Measurements from ENCODE around the gene CCDC88C. TPM values are rescaled to one million over a fixed set of nuclear protein-coding genes. Genes with fewer than 3 reads are reported as not detected.

Gene CCDC88C
- total and polyA plus RNA-seq, 2 experiments from 2014 or later = 23.6 to 60.7 TPM

DNA sequence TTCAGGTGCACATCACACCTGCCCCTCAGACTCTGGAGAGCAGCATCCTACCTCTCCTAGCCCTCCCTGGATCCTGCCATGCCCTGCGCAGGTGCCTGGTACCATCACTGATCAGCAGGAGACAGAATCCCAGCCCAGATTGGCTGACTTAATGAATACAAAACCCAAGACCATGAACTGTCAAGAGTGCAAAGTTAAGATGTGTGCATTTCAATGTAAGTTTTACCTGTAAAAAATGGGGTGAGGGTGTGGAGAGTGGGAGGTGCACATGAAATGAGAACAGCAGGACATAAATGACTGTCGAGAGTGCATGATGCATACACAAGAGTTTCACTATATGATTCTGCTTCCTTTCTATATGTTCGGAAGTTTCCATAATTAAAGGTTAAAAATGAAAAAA is 115.2 kb downstream of the CCDC88C start:
- peaks cover 63% of the 10 kb centered on the region for H3K36me3 Mint-ChIP-seq (ENCODE audit: low read depth)

More for the DNA sequence above, 115.2 kb downstream of the CCDC88C start:
- DNase-seq (ENCODE audit: low spot score) (no peak), ATAC-seq (no peak)
- H4K20me1 ChIP-seq (replicated peaks; ENCODE audit: insufficient read depth) = no peaks in the 10 kb centered on the region; the same call in none of the 2 replicates
- H3K4me3 ChIP-seq = no peak overlapping the region
- TF ChIP-seq EZH2 (IDR thresholded peaks at IDR 0.05; ENCODE audit: low read depth, unreplicated experiment) (no peak), ZNF114 (CRISPR knock-in tag; IDR thresholded peaks at IDR 0.05) (no peak), JUNB (IDR thresholded peaks at IDR 0.05; ENCODE audit: unreplicated experiment) (no peak), POLR2AphosphoS5 (IDR thresholded peaks at IDR 0.05; ENCODE audit: low read depth) (no peak), NANOG (IDR thresholded peaks at IDR 0.05; ENCODE audit: borderline replicate concordance) (no peak), STAT1 (IDR thresholded peaks at IDR 0.05; ENCODE audit: unreplicated experiment) (no peak), ZNF331 (CRISPR knock-in tag; IDR thresholded peaks at IDR 0.05; ENCODE audit: low read depth) (no peak), CREB1 (CRISPR knock-in tag; IDR thresholded peaks at IDR 0.05; ENCODE audit: low read depth) (no peak), EZH2phosphoT487 (IDR thresholded peaks at IDR 0.05; ENCODE audit: unreplicated experiment) (no peak)
- TF ChIP-seq, protein P1, sequence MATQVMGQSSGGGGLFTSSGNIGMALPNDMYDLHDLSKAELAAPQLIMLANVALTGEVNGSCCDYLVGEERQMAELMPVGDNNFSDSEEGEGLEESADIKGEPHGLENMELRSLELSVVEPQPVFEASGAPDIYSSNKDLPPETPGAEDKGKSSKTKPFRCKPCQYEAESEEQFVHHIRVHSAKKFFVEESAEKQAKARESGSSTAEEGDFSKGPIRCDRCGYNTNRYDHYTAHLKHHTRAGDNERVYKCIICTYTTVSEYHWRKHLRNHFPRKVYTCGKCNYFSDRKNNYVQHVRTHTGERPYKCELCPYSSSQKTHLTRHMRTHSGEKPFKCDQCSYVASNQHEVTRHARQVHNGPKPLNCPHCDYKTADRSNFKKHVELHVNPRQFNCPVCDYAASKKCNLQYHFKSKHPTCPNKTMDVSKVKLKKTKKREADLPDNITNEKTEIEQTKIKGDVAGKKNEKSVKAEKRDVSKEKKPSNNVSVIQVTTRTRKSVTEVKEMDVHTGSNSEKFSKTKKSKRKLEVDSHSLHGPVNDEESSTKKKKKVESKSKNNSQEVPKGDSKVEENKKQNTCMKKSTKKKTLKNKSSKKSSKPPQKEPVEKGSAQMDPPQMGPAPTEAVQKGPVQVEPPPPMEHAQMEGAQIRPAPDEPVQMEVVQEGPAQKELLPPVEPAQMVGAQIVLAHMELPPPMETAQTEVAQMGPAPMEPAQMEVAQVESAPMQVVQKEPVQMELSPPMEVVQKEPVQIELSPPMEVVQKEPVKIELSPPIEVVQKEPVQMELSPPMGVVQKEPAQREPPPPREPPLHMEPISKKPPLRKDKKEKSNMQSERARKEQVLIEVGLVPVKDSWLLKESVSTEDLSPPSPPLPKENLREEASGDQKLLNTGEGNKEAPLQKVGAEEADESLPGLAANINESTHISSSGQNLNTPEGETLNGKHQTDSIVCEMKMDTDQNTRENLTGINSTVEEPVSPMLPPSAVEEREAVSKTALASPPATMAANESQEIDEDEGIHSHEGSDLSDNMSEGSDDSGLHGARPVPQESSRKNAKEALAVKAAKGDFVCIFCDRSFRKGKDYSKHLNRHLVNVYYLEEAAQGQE (IDR thresholded peaks at IDR 0.05; ENCODE audit: unreplicated experiment) = no peak
- TF ChIP-seq, protein P2, sequence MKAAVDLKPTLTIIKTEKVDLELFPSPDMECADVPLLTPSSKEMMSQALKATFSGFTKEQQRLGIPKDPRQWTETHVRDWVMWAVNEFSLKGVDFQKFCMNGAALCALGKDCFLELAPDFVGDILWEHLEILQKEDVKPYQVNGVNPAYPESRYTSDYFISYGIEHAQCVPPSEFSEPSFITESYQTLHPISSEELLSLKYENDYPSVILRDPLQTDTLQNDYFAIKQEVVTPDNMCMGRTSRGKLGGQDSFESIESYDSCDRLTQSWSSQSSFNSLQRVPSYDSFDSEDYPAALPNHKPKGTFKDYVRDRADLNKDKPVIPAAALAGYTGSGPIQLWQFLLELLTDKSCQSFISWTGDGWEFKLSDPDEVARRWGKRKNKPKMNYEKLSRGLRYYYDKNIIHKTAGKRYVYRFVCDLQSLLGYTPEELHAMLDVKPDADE (IDR thresholded peaks at IDR 0.05) = no peak
- TF ChIP-seq, protein P3, sequence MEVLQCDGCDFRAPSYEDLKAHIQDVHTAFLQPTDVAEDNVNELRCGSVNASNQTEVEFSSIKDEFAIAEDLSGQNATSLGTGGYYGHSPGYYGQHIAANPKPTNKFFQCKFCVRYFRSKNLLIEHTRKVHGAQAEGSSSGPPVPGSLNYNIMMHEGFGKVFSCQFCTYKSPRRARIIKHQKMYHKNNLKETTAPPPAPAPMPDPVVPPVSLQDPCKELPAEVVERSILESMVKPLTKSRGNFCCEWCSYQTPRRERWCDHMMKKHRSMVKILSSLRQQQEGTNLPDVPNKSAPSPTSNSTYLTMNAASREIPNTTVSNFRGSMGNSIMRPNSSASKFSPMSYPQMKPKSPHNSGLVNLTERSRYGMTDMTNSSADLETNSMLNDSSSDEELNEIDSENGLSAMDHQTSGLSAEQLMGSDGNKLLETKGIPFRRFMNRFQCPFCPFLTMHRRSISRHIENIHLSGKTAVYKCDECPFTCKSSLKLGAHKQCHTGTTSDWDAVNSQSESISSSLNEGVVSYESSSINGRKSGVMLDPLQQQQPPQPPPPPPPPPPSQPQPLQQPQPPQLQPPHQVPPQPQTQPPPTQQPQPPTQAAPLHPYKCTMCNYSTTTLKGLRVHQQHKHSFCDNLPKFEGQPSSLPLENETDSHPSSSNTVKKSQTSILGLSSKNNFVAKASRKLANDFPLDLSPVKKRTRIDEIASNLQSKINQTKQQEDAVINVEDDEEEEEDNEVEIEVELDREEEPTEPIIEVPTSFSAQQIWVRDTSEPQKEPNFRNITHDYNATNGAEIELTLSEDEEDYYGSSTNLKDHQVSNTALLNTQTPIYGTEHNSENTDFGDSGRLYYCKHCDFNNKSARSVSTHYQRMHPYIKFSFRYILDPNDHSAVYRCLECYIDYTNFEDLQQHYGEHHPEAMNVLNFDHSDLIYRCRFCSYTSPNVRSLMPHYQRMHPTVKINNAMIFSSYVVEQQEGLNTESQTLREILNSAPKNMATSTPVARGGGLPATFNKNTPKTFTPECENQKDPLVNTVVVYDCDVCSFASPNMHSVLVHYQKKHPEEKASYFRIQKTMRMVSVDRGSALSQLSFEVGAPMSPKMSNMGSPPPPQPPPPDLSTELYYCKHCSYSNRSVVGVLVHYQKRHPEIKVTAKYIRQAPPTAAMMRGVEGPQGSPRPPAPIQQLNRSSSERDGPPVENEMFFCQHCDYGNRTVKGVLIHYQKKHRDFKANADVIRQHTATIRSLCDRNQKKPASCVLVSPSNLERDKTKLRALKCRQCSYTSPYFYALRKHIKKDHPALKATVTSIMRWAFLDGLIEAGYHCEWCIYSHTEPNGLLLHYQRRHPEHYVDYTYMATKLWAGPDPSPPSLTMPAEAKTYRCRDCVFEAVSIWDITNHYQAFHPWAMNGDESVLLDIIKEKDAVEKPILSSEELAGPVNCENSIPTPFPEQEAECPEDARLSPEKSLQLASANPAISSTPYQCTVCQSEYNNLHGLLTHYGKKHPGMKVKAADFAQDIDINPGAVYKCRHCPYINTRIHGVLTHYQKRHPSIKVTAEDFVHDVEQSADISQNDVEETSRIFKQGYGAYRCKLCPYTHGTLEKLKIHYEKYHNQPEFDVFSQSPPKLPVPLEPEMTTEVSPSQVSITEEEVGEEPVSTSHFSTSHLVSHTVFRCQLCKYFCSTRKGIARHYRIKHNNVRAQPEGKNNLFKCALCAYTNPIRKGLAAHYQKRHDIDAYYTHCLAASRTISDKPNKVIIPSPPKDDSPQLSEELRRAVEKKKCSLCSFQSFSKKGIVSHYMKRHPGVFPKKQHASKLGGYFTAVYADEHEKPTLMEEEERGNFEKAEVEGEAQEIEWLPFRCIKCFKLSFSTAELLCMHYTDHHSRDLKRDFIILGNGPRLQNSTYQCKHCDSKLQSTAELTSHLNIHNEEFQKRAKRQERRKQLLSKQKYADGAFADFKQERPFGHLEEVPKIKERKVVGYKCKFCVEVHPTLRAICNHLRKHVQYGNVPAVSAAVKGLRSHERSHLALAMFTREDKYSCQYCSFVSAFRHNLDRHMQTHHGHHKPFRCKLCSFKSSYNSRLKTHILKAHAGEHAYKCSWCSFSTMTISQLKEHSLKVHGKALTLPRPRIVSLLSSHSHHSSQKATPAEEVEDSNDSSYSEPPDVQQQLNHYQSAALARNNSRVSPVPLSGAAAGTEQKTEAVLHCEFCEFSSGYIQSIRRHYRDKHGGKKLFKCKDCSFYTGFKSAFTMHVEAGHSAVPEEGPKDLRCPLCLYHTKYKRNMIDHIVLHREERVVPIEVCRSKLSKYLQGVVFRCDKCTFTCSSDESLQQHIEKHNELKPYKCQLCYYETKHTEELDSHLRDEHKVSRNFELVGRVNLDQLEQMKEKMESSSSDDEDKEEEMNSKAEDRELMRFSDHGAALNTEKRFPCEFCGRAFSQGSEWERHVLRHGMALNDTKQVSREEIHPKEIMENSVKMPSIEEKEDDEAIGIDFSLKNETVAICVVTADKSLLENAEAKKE (CRISPR knock-in tag; IDR thresholded peaks at IDR 0.05) = no peak
- TF ChIP-seq, protein P4, sequence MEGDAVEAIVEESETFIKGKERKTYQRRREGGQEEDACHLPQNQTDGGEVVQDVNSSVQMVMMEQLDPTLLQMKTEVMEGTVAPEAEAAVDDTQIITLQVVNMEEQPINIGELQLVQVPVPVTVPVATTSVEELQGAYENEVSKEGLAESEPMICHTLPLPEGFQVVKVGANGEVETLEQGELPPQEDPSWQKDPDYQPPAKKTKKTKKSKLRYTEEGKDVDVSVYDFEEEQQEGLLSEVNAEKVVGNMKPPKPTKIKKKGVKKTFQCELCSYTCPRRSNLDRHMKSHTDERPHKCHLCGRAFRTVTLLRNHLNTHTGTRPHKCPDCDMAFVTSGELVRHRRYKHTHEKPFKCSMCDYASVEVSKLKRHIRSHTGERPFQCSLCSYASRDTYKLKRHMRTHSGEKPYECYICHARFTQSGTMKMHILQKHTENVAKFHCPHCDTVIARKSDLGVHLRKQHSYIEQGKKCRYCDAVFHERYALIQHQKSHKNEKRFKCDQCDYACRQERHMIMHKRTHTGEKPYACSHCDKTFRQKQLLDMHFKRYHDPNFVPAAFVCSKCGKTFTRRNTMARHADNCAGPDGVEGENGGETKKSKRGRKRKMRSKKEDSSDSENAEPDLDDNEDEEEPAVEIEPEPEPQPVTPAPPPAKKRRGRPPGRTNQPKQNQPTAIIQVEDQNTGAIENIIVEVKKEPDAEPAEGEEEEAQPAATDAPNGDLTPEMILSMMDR (conservative IDR thresholded peaks at IDR 0.05; ENCODE audit: low read depth in 2 of 2) = no peak
- no peaks in the 10 kb centered on the region for H3K9me2 ChIP-seq (ENCODE audit: insufficient read depth)
- no peaks in the 10 kb centered on the region for H3K79me2 ChIP-seq (replicated peaks; ENCODE audit: insufficient read depth)
- H2AFZ ChIP-seq = no peak overlapping the region
- peaks cover 30% of the 10 kb centered on the region for H3K4me1 ChIP-seq (ENCODE audit: insufficient read depth)
- H3K36me3 ChIP-seq (ENCODE audit: insufficient read depth) = peaks cover 9% of the 10 kb centered on the region; the same call in 1 of the 2 replicates
- 0 out of 2 replicates have a peak overlapping the region, but pooled peaks have one; percentile 65 for H3K4me2 ChIP-seq
- H3F3A ChIP-seq (replicated peaks; ENCODE audit: low read depth) = peaks cover 9% of the 10 kb centered on the region
- no peaks in the 10 kb centered on the region for H3K27me3 ChIP-seq (ENCODE audit: insufficient read depth)
- Mint-ChIP-seq H3K9me3 (no peaks in the 10 kb centered on the region), H3K4me3 (no peak overlapping the region; the same call in 2 of the 3 replicates), H3K27ac (no peak overlapping the region), H3K27me3 (ENCODE audit: insufficient read depth, low read depth, poor library complexity) (peaks cover 8% of the 10 kb centered on the region), H3K4me1 (peaks cover 29% of the 10 kb centered on the region)
- H3K27ac ChIP-seq (ENCODE audit: low read depth) = no peak overlapping the region; the same call in 1 of the 2 replicates
